Limb (tissue), 2 donors: Measurements from ENCODE around the gene MBD3L3.
A peak's percentile ranks its signal among the peaks of the same experiment; 100 is the strongest.
"Not testable (repeated sequence)": the region's sequence is repeated elsewhere in the genome, so short reads cannot be mapped to it uniquely, and the experiment has no call there.

Experiments used
- DNase-seq, 2 donors: peaks; one replicate each; pipeline ENCODE4 v3.0.0-alpha.2; 2016; ENCODE audit errors: extremely low spot score in 2 of 2

Gene MBD3L3

GRCh38 chr19:7058576-7058975, at the start of gene MBD3L3:
Gene MBD3L3, minus strand, starts transcription at chr19:7058676. Its CDS starts 71 bp downstream, at chr19:7058605.
- not testable (repeated sequence) for DNase-seq

- no peak for DNase-seq
These were observed 48.5 kb upstream of the MBD3L3 start for GRCh38 chr19:7106711-7107657.

- no peak for DNase-seq
These were observed 46.4 kb upstream of the MBD3L3 start for GRCh38 chr19:7104747-7105447.

GRCh38 chr19:7101498-7102253, 43.2 kb upstream of the MBD3L3 start:
- no peak for DNase-seq

GRCh38 chr19:7099597-7099921, 41.1 kb upstream of the MBD3L3 start:
- DNase-seq, result no peak

GRCh38 chr19:7098701-7099596, 40.5 kb upstream of the MBD3L3 start:
- DNase-seq, result peak; percentile 96 to 97

GRCh38 chr19:7098096-7098495, 39.6 kb upstream of the MBD3L3 start:
- no peak for DNase-seq

- DNase-seq, result no peak
These were observed 30.5 kb upstream of the MBD3L3 start for GRCh38 chr19:7088999-7089398.

GRCh38 chr19:7083076-7083956, 24.8 kb upstream of the MBD3L3 start:
- no peak for DNase-seq

- no peak for DNase-seq
These were observed 19.5 kb upstream of the MBD3L3 start for GRCh38 chr19:7078008-7078407.

- no peak for DNase-seq
These were observed 17.7 kb upstream of the MBD3L3 start for GRCh38 chr19:7076151-7076550.

GRCh38 chr19:7074705-7075282, 16.3 kb upstream of the MBD3L3 start:
- no peak for DNase-seq

- no peak for DNase-seq
These were observed 14.1 kb upstream of the MBD3L3 start for GRCh38 chr19:7072541-7072940.

GRCh38 chr19:7069904-7070226, 11.4 kb upstream of the MBD3L3 start:
- no peak for DNase-seq

GRCh38 chr19:7069042-7069903, 10.8 kb upstream of the MBD3L3 start, which contains the start of gene ZNF557:
Gene ZNF557, plus strand, starts transcription at chr19:7069703. Its CDS starts 5,372 bp downstream, at chr19:7075075.
- DNase-seq, result peak; percentile 96 to 99

- no peak for DNase-seq
These were observed 10.1 kb upstream of the MBD3L3 start for GRCh38 chr19:7068599-7068998.

GRCh38 chr19:7067716-7068115, 9.2 kb upstream of the MBD3L3 start:
- no peak for DNase-seq

GRCh38 chr19:7067122-7067521, 8.6 kb upstream of the MBD3L3 start:
- DNase-seq, result not testable (repeated sequence)
